K562 (cell line): ENCODE data around the gene DAG1. TPM values are rescaled to one million over a fixed set of nuclear protein-coding genes. Genes with fewer than 3 reads are reported as not detected.

Experiments
- ATAC-seq: fragments of 200-7000 bp; cut with Tn5 transposase; 3 replicates; pipeline ENCODE4 v1.9.1; 2020; ENCODE audit warnings: moderate library complexity
- BruUV-seq: library from RNA; stranded (reverse); fragments of 400-500 nt; replicated peaks from 2 replicates; lab custom pipeline; 2021; lab: Mats Ljungman, UMichigan
- CTCF ChIA-PET: fragments of 300-600 bp; formaldehyde crosslinking; extraction: SDS; loops from one replicate; lab custom pipeline; 2021; ENCODE audit warnings: low intra/inter-chr PET ratio; lab: Yijun Ruan, JAX
- POLR2A ChIA-PET: fragments of 300-600, 350-650 bp; sonication (Branson Sonifier 250); formaldehyde crosslinking; extraction: SDS; loops from one replicate; lab custom pipeline; 2021; ENCODE audit warnings: antibody characterized with exemption, inconsistent platforms; lab: Yijun Ruan, JAX
- DNase-seq, 4 experiments: peaks; one replicate each; pipeline versions ENCODE4 v3.0.0 to v3.0.0-alpha.2; 2011 to 2018; ENCODE audit warnings: low spot score in 3 of 4, mixed read lengths in 3 of 4; ENCODE audit errors: extremely low read depth in 1 of 4
- FAIRE-seq: peaks from 2 replicates; lab custom pipeline; 2011; peaks lifted over from hg19 to GRCh38; lab: Jason Lieb, UNC
- H2AFZ ChIP-seq: 2 replicates; pipeline ENCODE4 v1.6.0; 2011; ENCODE audit warnings: low read depth, low read length, control low read depth, inconsistent platforms
- H3K27ac ChIP-seq: fragments of 200-600 bp; 3 replicates; pipeline ENCODE4 v1.8.0; 2011; ENCODE audit warnings: low read depth, mild to moderate bottlenecking, control low read depth, inconsistent platforms, low read length, moderate library complexity, mixed read lengths; ENCODE audit errors: extremely low read depth
- H3K27me3 ChIP-seq, 2 experiments: fragments of 300-600 bp in 1 of 2; 2 replicates in 1 of 2; 3 replicates in 1 of 2; pipeline versions ENCODE4 v1.6.0 to v1.8.0; 2011; ENCODE audit warnings: inconsistent platforms in 2 of 2, low read length in 2 of 2, mild to moderate bottlenecking in 1 of 2, mixed read lengths in 1 of 2, moderate library complexity in 1 of 2; ENCODE audit not compliant: control insufficient read depth in 2 of 2, insufficient read depth in 2 of 2
- H3K36me3 ChIP-seq: fragments of 300-600 bp; 3 replicates; pipeline ENCODE4 v1.8.0; 2011; ENCODE audit warnings: mild to moderate bottlenecking, low read length, inconsistent platforms; ENCODE audit not compliant: control insufficient read depth, insufficient read depth
- H3K4me1 ChIP-seq, 2 experiments: fragments of 200-600 bp in 1 of 2; replicated peaks in 1 of 2; 2 replicates in 1 of 2; 3 replicates in 1 of 2; pipeline versions ENCODE4 v1.5.1 to v1.8.0; 2011; ENCODE audit warnings: inconsistent platforms in 2 of 2, low read length in 2 of 2, mild to moderate bottlenecking in 1 of 2, mixed read lengths in 1 of 2, moderate library complexity in 1 of 2; ENCODE audit not compliant: control insufficient read depth in 2 of 2, insufficient read depth in 2 of 2
- H3K4me2 ChIP-seq: 2 replicates; pipeline ENCODE4 v1.6.1; 2011; ENCODE audit warnings: low read length, control low read depth, inconsistent platforms, mixed read lengths; ENCODE audit not compliant: insufficient read depth
- H3K4me3 ChIP-seq: fragments of 200-600 bp; sonication (generic), shearing (Covaris generic); 2 replicates; pipeline ENCODE4 v1.5.1; 2016; ENCODE audit warnings: control low read depth, inconsistent platforms
- H3K79me2 ChIP-seq: fragments of 200-600 bp; 3 replicates; pipeline ENCODE4 v1.8.0; 2011; ENCODE audit warnings: low read length, inconsistent platforms; ENCODE audit not compliant: control insufficient read depth, insufficient read depth
- H3K9ac ChIP-seq, 2 experiments: 2 replicates each; pipeline versions ENCODE4 v1.6.0 to v1.6.1; 2011; ENCODE audit warnings: low read depth in 2 of 2, low read length in 2 of 2, control low read depth in 1 of 2, inconsistent platforms in 1 of 2, mild to moderate bottlenecking in 1 of 2, mixed read lengths in 1 of 2; ENCODE audit not compliant: insufficient read depth in 1 of 2
- H3K9me1 ChIP-seq: one replicate; pipeline ENCODE4 v1.6.0; 2011; ENCODE audit warnings: inconsistent platforms, mild to moderate bottlenecking, low read length, moderate library complexity; ENCODE audit not compliant: control insufficient read depth, insufficient read depth
- H3K9me3 ChIP-seq: replicated peaks from 2 replicates; pipeline ENCODE4 v1.5.1; 2011; ENCODE audit warnings: low read depth, low read length, inconsistent platforms; ENCODE audit not compliant: control insufficient read depth, insufficient read depth
- H4K20me1 ChIP-seq: replicated peaks from 2 replicates; pipeline ENCODE4 v1.6.1; 2011; ENCODE audit warnings: low read length, inconsistent platforms, mixed read lengths; ENCODE audit not compliant: control insufficient read depth, insufficient read depth
- ATF2 ChIP-seq: sonication (generic); formaldehyde crosslinking; IDR thresholded peaks from 2 replicates; pipeline ENCODE4 v1.8.1; 2022; ENCODE audit warnings: missing genetic modification reagents
- E2F8 ChIP-seq: fragments of 450-650 bp; IDR thresholded peaks from 2 replicates; pipeline ENCODE4 v1.7.1; 2018; ENCODE audit warnings: mild to moderate bottlenecking, low read depth; ENCODE audit not compliant: partially characterized antibody
- GABPB2 ChIP-seq: fragments of 250-450 bp; sonication (Bioruptor Pico); conservative IDR thresholded peaks from 2 replicates; pipeline ENCODE4 v1.5.1; 2021; ENCODE audit warnings: mild to moderate bottlenecking
- MYC ChIP-seq, 2 experiments: fragments of 250-450 bp in 1 of 2; sonication (Bioruptor Pico) in 1 of 2; IDR thresholded peaks; 2 replicates each; pipeline versions ENCODE4 v1.5.1 to v1.6.1; 2012 to 2021; ENCODE audit warnings: low read depth in 2 of 2, borderline replicate concordance in 1 of 2, improper control_type of control experiment in 1 of 2, low read length in 1 of 2, mild to moderate bottlenecking in 1 of 2, moderate library complexity in 1 of 2
- POLR2AphosphoS5 ChIP-seq: IDR thresholded peaks from 2 replicates; pipeline ENCODE4 v1.6.1; 2011; ENCODE audit warnings: mild to moderate bottlenecking, low read depth, low read length, moderate library complexity; ENCODE audit not compliant: control insufficient read depth, insufficient read depth
- RBM15 ChIP-seq: fragments of 200-400 bp; formaldehyde crosslinking; IDR thresholded peaks from 2 replicates; pipeline ENCODE4 v1.6.1; 2018; ENCODE audit warnings: mild to moderate bottlenecking, low read length, moderate library complexity; ENCODE audit not compliant: insufficient read depth
- TCF7L2 ChIP-seq: fragments of 150-350 bp; IDR thresholded peaks from 2 replicates; pipeline ENCODE4 v1.6.1; 2016; ENCODE audit warnings: low read depth, mild to moderate bottlenecking, low read length, moderate library complexity
- ZNF184 ChIP-seq: sonication (generic); formaldehyde crosslinking; IDR thresholded peaks from 2 replicates; pipeline ENCODE4 v1.5.0; 2020; ENCODE audit warnings: missing genetic modification reagents
- ZNF263 ChIP-seq: sonication (generic); formaldehyde crosslinking; IDR thresholded peaks from 2 replicates; pipeline ENCODE4 v1.8.0; 2022; ENCODE audit warnings: mild to moderate bottlenecking, missing genetic modification reagents, borderline replicate concordance
- ZNF431 ChIP-seq: sonication (generic); formaldehyde crosslinking; IDR thresholded peaks from 2 replicates; pipeline ENCODE4 v1.8.0; 2022; ENCODE audit warnings: mild to moderate bottlenecking, missing genetic modification reagents
- ZNF584 ChIP-seq: fragments of 200-800 bp; sonication (Bioruptor generic); IDR thresholded peaks from 2 replicates; pipeline ENCODE4 v1.6.1; 2016; ENCODE audit warnings: low read depth, mild to moderate bottlenecking, missing genetic modification characterization, missing compliant biosample characterization
- WGBS: fragments of 100-300 bp; shearing (Covaris generic); methylation state at CpG from one replicate; pipeline ENCODE4 v1.1.6; 2016; ENCODE audit warnings: low coverage, mixed read lengths; ENCODE audit not compliant: insufficient coverage; ENCODE audit errors: missing lambda C conversion rate; 5-methylcytosine and 5-hydroxymethylcytosine counted together
- in situ Hi-C: fragments of 300-500 bp; cut with MboI; formaldehyde crosslinking; loops from 4 replicates; pipeline ENCODE4 v1.15.0; 2018; ENCODE audit warnings: inconsistent platforms, mixed read lengths
- intact Hi-C: fragments of 100-400 bp; cut with micrococcal nuclease; formaldehyde crosslinking; loops from 2 replicates; pipeline ENCODE4 v1.14.2; 2022
- polyA plus RNA-seq, 8 experiments: library from polyadenylated mRNA; depleted of rRNA in 4 of 8; stranded (reverse) in 5 of 8; unstranded in 3 of 8; fragments of >200 nt; fragmentation: Nextera tagmentation in 2 of 8; fragmentation: Illumina TruSeq in 1 of 8; extraction: Ambion mirVana in 2 of 8; extraction: Trizol in 1 of 8; gene quantifications; 2 replicates each; pipeline versions ENCODE4 v1.2.1 to v1.2.3, GENCODE V29; 2011 to 2014; ENCODE audit warnings: inconsistent platforms in 1 of 8, missing spikeins in 1 of 8
- total RNA-seq, 7 experiments: library from RNA; depleted of rRNA in 6 of 7; stranded (reverse); fragments of >200 nt in 6 of 7; fragmentation: Illumina TruSeq in 2 of 7; extraction: Trizol in 2 of 7; gene quantifications; 2 replicates each; pipeline versions ENCODE4 v1.2.1 to v1.2.3, GENCODE V29; 2011 to 2021; ENCODE audit warnings: low replicate concordance in 1 of 7

The DAG1 gene
- total and polyA plus RNA-seq, 9 of the 15 experiments (the other 6 are each of a cell fraction or from before 2014, with no cell fraction given) = 0.29 to 19.6 (median 8.2) TPM

- ATAC-seq (no peak), DNase-seq (no peak), FAIRE-seq (no peak)
- in situ Hi-C loops = no loop called here
- intact Hi-C loops = no loop called here
- H3K27me3 ChIP-seq = no peaks in the 10 kb centered on the region
- ChIA-PET POLR2A (interaction anchor here (0.8 to 1.9 kb wide), 2 partner anchors 12 to 14 kb away, joined by 4 to 10 read pairs; partner anchors contain the start of gene DAG1), CTCF (no interaction called here)
- H3K4me3 ChIP-seq = no peak overlapping the region
- H3K4me1 ChIP-seq = no peaks in the 10 kb centered on the region
- 78% methylated on average over 1 of the region's 3 CpGs for WGBS
- H2AFZ ChIP-seq = no peak overlapping the region
- no peaks in the 10 kb centered on the region for H3K9me3 ChIP-seq
- peaks cover 29% of the 10 kb centered on the region; the same call in 2 of the 3 replicates for H3K36me3 ChIP-seq
- no peaks in the 10 kb centered on the region for H3K9me1 ChIP-seq
- no peak overlapping the region for H3K27ac ChIP-seq
- no peak overlapping the region for H3K4me2 ChIP-seq
- H3K9ac ChIP-seq = no peak overlapping the region
- no peaks in the 10 kb centered on the region for H4K20me1 ChIP-seq
- H3K79me2 ChIP-seq = peaks cover 5% of the 10 kb centered on the region; the same call in 1 of the 3 replicates
- BruUV-seq = no TSS peak
- TF ChIP-seq TCF7L2 (no peak), GABPB2 (CRISPR knock-in tag) (no peak), ZNF184 (CRISPR knock-in tag) (no peak), MYC (IDR thresholded peaks at IDR 0.05; ENCODE audit: low read depth, low read length) (no peak), MYC (CRISPR knock-in tag; IDR thresholded peaks at IDR 0.05; ENCODE audit: borderline replicate concordance, low read depth) (no peak), E2F8 (no peak), POLR2AphosphoS5 (no peak), ZNF584 (CRISPR knock-in tag) (no peak), RBM15 (no peak), ATF2 (CRISPR knock-in tag) (no peak), ZNF263 (CRISPR knock-in tag) (no peak), ZNF431 (CRISPR knock-in tag) (no peak)
These were observed 14.4 kb downstream of the DAG1 start for GRCh38 chr3:49484471-49484870.
